Thymus (tissue), 14 donors: ENCODE data around the gene ECHDC3. TPM values are rescaled to one million over a fixed set of nuclear protein-coding genes. Genes with fewer than 3 reads are reported as not detected.

ENCODE experiments used
- DNase-seq, 9 donors: peaks; one replicate each; pipeline ENCODE4 v3.0.0-alpha.2; 2013; ENCODE audit warnings: low spot score in 9 of 9, low read depth in 6 of 9, missing footprints in 1 of 9
- H3K27ac ChIP-seq, 2 donors: one replicate each; pipeline ENCODE4 v1.5.1; 2013; ENCODE audit warnings: control low read depth in 1 of 2, low read depth in 1 of 2, low read length in 1 of 2, mild to moderate bottlenecking in 1 of 2, moderate library complexity in 1 of 2
- H3K27me3 ChIP-seq, 2 donors: one replicate each; pipeline ENCODE4 v1.5.1; 2013; ENCODE audit warnings: low read length in 1 of 2; ENCODE audit not compliant: control insufficient read depth in 2 of 2, insufficient read depth in 1 of 2
- H3K36me3 ChIP-seq, 2 donors: one replicate each; pipeline ENCODE4 v1.5.1; 2013; ENCODE audit warnings: low read length in 1 of 2, mild to moderate bottlenecking in 1 of 2, moderate library complexity in 1 of 2; ENCODE audit not compliant: control insufficient read depth in 2 of 2, insufficient read depth in 2 of 2
- H3K4me1 ChIP-seq, 2 donors: one replicate each; pipeline ENCODE4 v1.5.1; 2013; ENCODE audit warnings: low read length in 2 of 2; ENCODE audit not compliant: control insufficient read depth in 2 of 2, insufficient read depth in 2 of 2
- H3K4me3 ChIP-seq, 2 donors: one replicate each; pipeline ENCODE4 v1.5.1; 2013; ENCODE audit warnings: low read length in 2 of 2, control low read depth in 1 of 2, mild to moderate bottlenecking in 1 of 2
- H3K9me3 ChIP-seq, 2 donors: one replicate each; pipeline ENCODE4 v1.5.1; 2013; ENCODE audit warnings: low read length in 1 of 2, mild to moderate bottlenecking in 1 of 2; ENCODE audit not compliant: control insufficient read depth in 2 of 2, insufficient read depth in 1 of 2
- WGBS: extraction: QIAGEN DNeasy Blood & Tissue Kit; methylation state at CpG from one replicate; pipeline ENCODE4 v1.1.7; 2013; 5-methylcytosine and 5-hydroxymethylcytosine counted together
- long read RNA-seq, 10 donors: transcript quantifications; one replicate each; lab custom pipeline, GENCODE V29; 2026
- polyA plus RNA-seq: library from polyadenylated mRNA; stranded (reverse); fragments of 200-250 nt; gene quantifications from one replicate; pipeline ENCODE4 v1.2.3, GENCODE V29; 2013
- total RNA-seq: library from RNA; stranded (reverse); fragments of 120-200 nt; gene quantifications from one replicate; pipeline ENCODE4 v1.2.4, GENCODE V29; 2013
- donor health status: healthy.

Gene ECHDC3
- 3.0 TPM for total RNA-seq
- 13.2 TPM for polyA plus RNA-seq
- long read RNA-seq, donor 1 = 0 reads
- long read RNA-seq, donor 2 = 0 reads
- long read RNA-seq, donor 3 = 0 reads
- long read RNA-seq, donor 4 = 0 reads
- long read RNA-seq, donor 5, transcript ECHDC3-201 (5 exons, 1,649 nt) = major isoform, 5 of 5 reads
- long read RNA-seq, donor 5, partial matches to known transcripts = 0 of 5 reads
- long read RNA-seq, donor 5, other reads (novel, unspliced or antisense) = 0 of 5 reads
- long read RNA-seq, donor 6, partial matches to known transcripts = 0 of 1 reads
- long read RNA-seq, donor 6, other reads (novel, unspliced or antisense) = 0 of 1 reads
- long read RNA-seq, donor 7 = 0 reads
- long read RNA-seq, donor 8 = 0 reads
- long read RNA-seq, donor 9 = 0 reads
- long read RNA-seq, donor 10, transcript ECHDC3-201 (5 exons, 1,649 nt) = major isoform, 5 of 5 reads
- long read RNA-seq, donor 10, partial matches to known transcripts = 0 of 5 reads
- long read RNA-seq, donor 10, other reads (novel, unspliced or antisense) = 0 of 5 reads

GRCh38 chr10:11742009-11742778 is at the start of gene ECHDC3:
TSS of gene ECHDC3 (plus strand) at chr10:11742382. CDS start at chr10:11742577, 195 bp downstream.
- peak within 1 kb of the TSS in 1 of 2 donors; percentile 42 for H3K27ac ChIP-seq
- 1% methylated on average over 93 of the region's 93 CpGs for WGBS
- no peaks in the 10 kb centered on the region for H3K36me3 ChIP-seq
- peaks cover 0 to 3% of the 10 kb centered on the region in 2 donors for H3K9me3 ChIP-seq
- H3K4me3 ChIP-seq = peak within 1 kb of the TSS; percentile 44 to 77
- peaks cover 4 to 18% of the 10 kb centered on the region in 2 donors for H3K4me1 ChIP-seq
- DNase-seq = peak in 6 of 9 donors; percentile 18 to 67 (median 38)
- peaks cover 2 to 13% of the 10 kb centered on the region in 2 donors for H3K27me3 ChIP-seq

- 98% methylated on average over 7 of the region's 7 CpGs for WGBS
Observed at GRCh38 chr10:11693376-11693775, 48.8 kb upstream of the ECHDC3 start.

GRCh38 chr10:11695779-11696178 is 46.4 kb upstream of the ECHDC3 start:
- Histone ChIP-seq H3K27me3 (peaks cover 0 to 2% of the 10 kb centered on the region in 2 donors), H3K36me3 (no peaks in the 10 kb centered on the region), H3K27ac (no peak overlapping the region), H3K4me1 (no peaks in the 10 kb centered on the region), H3K4me3 (no peak overlapping the region), H3K9me3 (no peaks in the 10 kb centered on the region)
- DNase-seq = no peak
- 76% methylated on average over 2 of the region's 2 CpGs for WGBS

More at GRCh38 chr10:11693376-11693775, 48.8 kb upstream of the ECHDC3 start:
- Histone ChIP-seq H3K4me1 (no peaks in the 10 kb centered on the region), H3K4me3 (no peak overlapping the region), H3K9me3 (no peaks in the 10 kb centered on the region), H3K36me3 (no peaks in the 10 kb centered on the region), H3K27me3 (peaks cover 0 to 2% of the 10 kb centered on the region in 2 donors), H3K27ac (no peak overlapping the region)
- no peak for DNase-seq

- Histone ChIP-seq H3K36me3 (no peaks in the 10 kb centered on the region), H3K27ac (no peak overlapping the region), H3K4me1 (no peaks in the 10 kb centered on the region), H3K4me3 (no peak overlapping the region), H3K27me3 (no peaks in the 10 kb centered on the region), H3K9me3 (no peaks in the 10 kb centered on the region)
- peak in 2 of 9 donors; percentile 28 to 47 for DNase-seq
- WGBS = 95% methylated on average over 6 of the region's 6 CpGs
Observed at GRCh38 chr10:11697718-11698527, 44.3 kb upstream of the ECHDC3 start.

GRCh38 chr10:11698691-11699549 is 43.3 kb upstream of the ECHDC3 start:
- Histone ChIP-seq H3K36me3 (no peaks in the 10 kb centered on the region), H3K27me3 (no peaks in the 10 kb centered on the region), H3K4me1 (no peaks in the 10 kb centered on the region), H3K9me3 (no peaks in the 10 kb centered on the region), H3K27ac (no peak overlapping the region), H3K4me3 (no peak overlapping the region)
- no peak for DNase-seq
- WGBS = 88% methylated on average over 5 of the region's 5 CpGs

- no peak overlapping the region for H3K4me3 ChIP-seq
- WGBS = 86% methylated on average over 14 of the region's 14 CpGs
- no peaks in the 10 kb centered on the region for H3K36me3 ChIP-seq
- H3K27ac ChIP-seq = no peak overlapping the region
- no peak for DNase-seq
- no peaks in the 10 kb centered on the region for H3K9me3 ChIP-seq
- H3K4me1 ChIP-seq = no peaks in the 10 kb centered on the region
- H3K27me3 ChIP-seq = no peaks in the 10 kb centered on the region
Observed at GRCh38 chr10:11699550-11700097, 42.6 kb upstream of the ECHDC3 start.

GRCh38 chr10:11700539-11700938 is 41.6 kb upstream of the ECHDC3 start:
- DNase-seq = no peak
- Histone ChIP-seq H3K27me3 (no peaks in the 10 kb centered on the region), H3K4me3 (no peak overlapping the region), H3K9me3 (no peaks in the 10 kb centered on the region), H3K27ac (no peak overlapping the region), H3K36me3 (no peaks in the 10 kb centered on the region), H3K4me1 (no peaks in the 10 kb centered on the region)
- 98% methylated on average over 6 of the region's 6 CpGs for WGBS
